Measurements from ENCODE around the gene DUSP5.
A peak's percentile ranks its signal among the peaks of the same experiment; 100 is the strongest.

DUSP5 gene

DNA sequence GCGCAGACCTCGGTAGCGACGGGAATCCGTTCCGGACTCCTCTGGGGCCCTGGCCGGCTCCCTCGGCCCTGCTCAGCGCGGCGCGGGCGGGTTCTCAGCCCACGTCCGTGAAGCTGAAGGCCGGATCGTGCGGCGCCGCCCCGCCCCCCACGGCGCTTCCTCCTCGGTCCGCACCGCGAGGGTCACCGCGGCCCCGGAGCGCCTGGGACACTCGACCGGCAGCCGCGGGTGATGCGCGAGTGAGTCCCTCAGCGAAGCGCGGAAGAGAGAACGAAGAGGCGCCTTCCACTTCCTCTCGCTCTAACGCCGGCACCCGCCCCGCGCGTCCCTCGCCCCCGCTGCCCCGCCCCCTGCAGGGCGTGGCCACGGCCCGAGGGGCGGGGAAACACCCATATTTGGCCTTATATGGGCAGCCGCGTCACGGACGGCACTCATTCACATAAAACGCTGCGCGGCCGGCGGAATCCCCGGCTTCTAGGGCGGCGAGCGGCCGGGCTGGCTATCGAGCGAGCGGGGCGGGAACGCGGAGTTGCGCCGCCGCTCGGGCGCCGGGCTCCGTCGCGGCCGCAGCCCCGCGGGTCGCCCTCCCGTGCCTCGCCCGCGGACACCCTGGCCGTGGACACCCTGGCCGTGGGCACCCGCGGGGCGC, at the start of gene DUSP5:
TSS of gene DUSP5 (plus strand) at position 470 of the 649 bp plus-strand sequence. CDS start 215 bp downstream, outside the sequence.
- ChIA-PET CTCF (interaction anchor here (1.0 to 4.3 kb wide), 6 partner anchors 10 to 143 kb away, joined by 3 to 37 read pairs (median 4); no protein-coding TSS in a partner anchor), POLR2A (interaction anchor here (1.1 to 1.2 kb wide), 2 partner anchors 83 to 161 kb away, joined by 3 to 4 read pairs; no protein-coding TSS in a partner anchor)
- no peak for TF ChIP-seq CTCF (IDR thresholded peaks at IDR 0.05; ENCODE audit: control extremely low read depth, extremely low read depth, low read depth, missing control alignments)
- peak; percentile 96 for DNase-seq (ENCODE audit: extremely low spot score)

- no peak for DNase-seq (ENCODE audit: extremely low spot score)
- no peak for TF ChIP-seq CTCF (IDR thresholded peaks at IDR 0.05; ENCODE audit: control extremely low read depth, extremely low read depth, low read depth, missing control alignments)
- CTCF ChIA-PET = interaction anchor here (0.7 to 2.2 kb wide), 7 partner anchors 17 to 144 kb away, joined by 3 to 8 read pairs (median 4); partner anchors contain the start of gene SMNDC1
- POLR2A ChIA-PET = no interaction called here
These were observed 48.9 kb upstream of the DUSP5 start for GRCh38 chr10:110448682-110449418.

DNA sequence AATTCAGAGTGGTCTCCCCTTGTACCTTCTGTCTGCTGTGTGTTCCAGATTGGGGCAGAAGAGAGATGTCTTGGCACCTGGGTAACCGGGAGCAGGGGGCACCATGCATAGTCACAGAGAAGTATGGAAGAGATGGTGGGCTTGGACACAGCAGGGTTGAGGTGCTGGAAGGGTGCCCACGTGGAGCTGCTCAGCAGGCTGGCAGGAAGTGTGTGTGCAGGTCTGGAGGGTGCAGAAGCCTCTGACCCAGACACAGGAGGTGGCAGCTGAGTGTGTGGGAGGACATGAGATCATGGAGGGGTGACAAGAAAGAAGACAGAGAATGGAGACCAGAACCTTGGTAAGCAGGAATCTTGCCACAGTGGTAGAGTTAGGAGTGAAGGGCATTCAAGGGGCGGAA, 42.3 kb upstream of the DUSP5 start:
- POLR2A ChIA-PET = interaction anchor here (1.0 kb wide), 1 partner anchor 44 kb away, joined by 3 read pairs; no protein-coding TSS in a partner anchor
- TF ChIP-seq CTCF (IDR thresholded peaks at IDR 0.05; ENCODE audit: control extremely low read depth, extremely low read depth, low read depth, missing control alignments) = no peak
- DNase-seq (ENCODE audit: extremely low spot score) = no peak
- CTCF ChIA-PET = interaction anchor here (0.6 to 2.7 kb wide), 11 partner anchors 10 to 101 kb away, joined by 3 to 13 read pairs (median 3); no protein-coding TSS in a partner anchor

DNA sequence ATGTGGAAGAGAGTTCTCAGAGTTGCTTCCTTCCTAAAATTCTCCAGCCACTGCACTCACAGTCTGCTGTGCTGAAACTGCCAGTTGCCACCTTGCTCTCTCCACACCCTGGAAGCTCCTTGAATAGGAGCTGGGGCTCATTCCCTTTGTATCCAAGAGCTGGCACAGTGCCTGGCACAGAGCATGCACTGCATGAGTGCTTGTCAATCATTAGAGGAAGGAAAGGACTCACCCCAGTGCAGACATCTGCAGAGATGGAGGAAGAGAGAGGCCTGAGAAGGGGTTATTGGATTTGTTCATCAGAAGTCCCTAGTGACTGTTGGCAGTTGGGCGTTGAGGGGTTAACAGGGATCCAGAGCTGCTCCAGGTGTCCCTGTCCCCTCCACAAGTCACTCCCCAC, 41.7 kb upstream of the DUSP5 start:
- DNase-seq (ENCODE audit: extremely low spot score) = no peak
- POLR2A ChIA-PET = no interaction called here
- CTCF ChIA-PET = interaction anchor here (1.0 to 2.7 kb wide), 10 partner anchors 10 to 102 kb away, joined by 3 to 13 read pairs (median 3); no protein-coding TSS in a partner anchor
- no peak for TF ChIP-seq CTCF (IDR thresholded peaks at IDR 0.05; ENCODE audit: control extremely low read depth, extremely low read depth, low read depth, missing control alignments)

DNA sequence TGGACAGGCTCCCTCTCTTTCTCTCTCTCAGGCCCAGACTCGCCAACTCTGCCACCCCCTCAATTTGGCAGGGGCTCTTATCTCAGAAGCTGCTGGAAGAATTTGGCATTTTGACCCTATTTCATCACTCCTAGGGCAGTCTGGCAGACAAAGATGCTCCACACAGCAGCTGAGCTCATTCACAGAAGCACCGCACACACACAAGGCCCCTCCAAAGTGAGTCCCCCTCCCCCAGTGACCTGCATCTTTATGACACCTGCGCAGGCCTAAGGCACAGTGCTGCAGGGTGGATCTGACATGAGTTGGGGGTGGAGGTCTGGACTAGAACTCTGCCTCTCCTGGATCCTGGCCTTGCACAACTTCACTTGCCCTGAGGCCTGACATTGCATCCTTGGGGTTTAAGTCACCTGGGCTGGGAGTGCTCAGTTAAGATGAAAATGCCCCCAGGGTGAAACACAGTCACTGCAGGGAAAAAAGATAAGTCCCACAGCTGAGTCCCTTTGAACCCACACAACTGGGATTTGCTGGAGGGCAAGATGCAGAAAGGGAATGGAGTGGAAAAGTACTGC, 41.1 kb upstream of the DUSP5 start:
- ChIA-PET POLR2A (no interaction called here), CTCF (interaction anchor here (0.7 to 2.7 kb wide), 8 partner anchors 11 to 146 kb away, joined by 3 to 13 read pairs (median 3); no protein-coding TSS in a partner anchor)
- no peak for DNase-seq (ENCODE audit: extremely low spot score)
- no peak for TF ChIP-seq CTCF (IDR thresholded peaks at IDR 0.05; ENCODE audit: control extremely low read depth, extremely low read depth, low read depth, missing control alignments)

GRCh38 chr10:110457851-110458250, 39.9 kb upstream of the DUSP5 start:
- DNase-seq (ENCODE audit: extremely low spot score) = no peak
- ChIA-PET POLR2A (no interaction called here), CTCF (no interaction called here)
- TF ChIP-seq CTCF (IDR thresholded peaks at IDR 0.05; ENCODE audit: control extremely low read depth, extremely low read depth, low read depth, missing control alignments) = no peak
